Upper lobe of left lung (tissue), 6 donors: Measurements from ENCODE around the gene OTULIN. TPM values are rescaled to one million over a fixed set of nuclear protein-coding genes. Genes with fewer than 3 reads are reported as not detected.

Experiments used
- ATAC-seq, 2 donors: fragments of 200-7000 bp; cut with Tn5 transposase; one replicate each; pipeline ENCODE4 v1.9.1; 2022; ENCODE audit warnings: mild to moderate bottlenecking in 2 of 2, moderate library complexity in 2 of 2; ENCODE audit not compliant: low FRiP score in 2 of 2
- DNase-seq, 2 donors: peaks; one replicate each; pipeline ENCODE4 v3.0.0-alpha.2; 2019 to 2020
- H3K27ac ChIP-seq, 4 donors: fragments of 200-600 bp; sonication (generic); one replicate each; pipeline ENCODE4 v1.5.1; 2016 to 2019
- H3K27me3 ChIP-seq, 4 donors: fragments of 200-600 bp; sonication (generic); one replicate each; pipeline ENCODE4 v1.5.1; 2017 to 2019
- H3K36me3 ChIP-seq, 4 donors: fragments of 200-600 bp; sonication (generic); one replicate each; pipeline ENCODE4 v1.5.1; 2016 to 2019
- H3K4me1 ChIP-seq, 4 donors: fragments of 200-600 bp; sonication (generic); one replicate each; pipeline ENCODE4 v1.5.1; 2018 to 2019
- H3K4me3 ChIP-seq, 4 donors: fragments of 200-600 bp; sonication (generic); one replicate each; pipeline ENCODE4 v1.5.1; 2017 to 2019; ENCODE audit warnings: mild to moderate bottlenecking in 2 of 4, moderate library complexity in 1 of 4
- H3K9me3 ChIP-seq, 4 donors: fragments of 200-600 bp; sonication (generic); one replicate each; pipeline ENCODE4 v1.5.1; 2018 to 2019
- EP300 ChIP-seq, 4 donors: sonication (generic); formaldehyde crosslinking; IDR thresholded peaks; one replicate each; pipeline ENCODE4 v1.5.1; 2017; ENCODE audit warnings: antibody characterized with exemption in 4 of 4, control low read depth in 2 of 4
- POLR2A ChIP-seq, 4 donors: fragments of 450-650 bp; IDR thresholded peaks; one replicate each; pipeline ENCODE4 v1.5.1; 2016 to 2017; ENCODE audit warnings: antibody characterized with exemption in 4 of 4, mild to moderate bottlenecking in 2 of 4
- POLR2AphosphoS5 ChIP-seq, 2 donors: sonication (generic); formaldehyde crosslinking; IDR thresholded peaks; one replicate each; pipeline ENCODE4 v1.5.1; 2017; ENCODE audit warnings: antibody characterized with exemption in 2 of 2
- WGBS, 2 donors: methylation state at CpG; one replicate each; pipeline ENCODE4 v1.1.5; 2017 to 2018; 5-methylcytosine and 5-hydroxymethylcytosine counted together
- total RNA-seq, 6 donors: library from RNA; depleted of rRNA in 4 of 6; stranded (reverse); fragments of >200 nt in 4 of 6; gene quantifications; one replicate each; pipeline versions ENCODE4 v1.1.0 to v1.2.1, GENCODE V29; 2016 to 2021
- TF ChIP-seq, protein P1 (sequence below), 6 experiments: fragments of 450-650 bp in 4 of 6; fragments of 200-600 bp in 2 of 6; sonication (generic) in 2 of 6; IDR thresholded peaks; one replicate each; pipeline ENCODE4 v1.5.1; 2016 to 2019; ENCODE audit warnings: antibody characterized with exemption in 6 of 6
- donor health status: DM: no; HTN: no; CAD: no; lungs with moderate emphysema.
- donor health status: DM: no; HTN: yes; CAD: no; lungs with severe emphysema.

OTULIN gene
- total RNA-seq, 6 donors from 2014 or later: 31.0 to 81.1 (median 38.3) TPM

DNA sequence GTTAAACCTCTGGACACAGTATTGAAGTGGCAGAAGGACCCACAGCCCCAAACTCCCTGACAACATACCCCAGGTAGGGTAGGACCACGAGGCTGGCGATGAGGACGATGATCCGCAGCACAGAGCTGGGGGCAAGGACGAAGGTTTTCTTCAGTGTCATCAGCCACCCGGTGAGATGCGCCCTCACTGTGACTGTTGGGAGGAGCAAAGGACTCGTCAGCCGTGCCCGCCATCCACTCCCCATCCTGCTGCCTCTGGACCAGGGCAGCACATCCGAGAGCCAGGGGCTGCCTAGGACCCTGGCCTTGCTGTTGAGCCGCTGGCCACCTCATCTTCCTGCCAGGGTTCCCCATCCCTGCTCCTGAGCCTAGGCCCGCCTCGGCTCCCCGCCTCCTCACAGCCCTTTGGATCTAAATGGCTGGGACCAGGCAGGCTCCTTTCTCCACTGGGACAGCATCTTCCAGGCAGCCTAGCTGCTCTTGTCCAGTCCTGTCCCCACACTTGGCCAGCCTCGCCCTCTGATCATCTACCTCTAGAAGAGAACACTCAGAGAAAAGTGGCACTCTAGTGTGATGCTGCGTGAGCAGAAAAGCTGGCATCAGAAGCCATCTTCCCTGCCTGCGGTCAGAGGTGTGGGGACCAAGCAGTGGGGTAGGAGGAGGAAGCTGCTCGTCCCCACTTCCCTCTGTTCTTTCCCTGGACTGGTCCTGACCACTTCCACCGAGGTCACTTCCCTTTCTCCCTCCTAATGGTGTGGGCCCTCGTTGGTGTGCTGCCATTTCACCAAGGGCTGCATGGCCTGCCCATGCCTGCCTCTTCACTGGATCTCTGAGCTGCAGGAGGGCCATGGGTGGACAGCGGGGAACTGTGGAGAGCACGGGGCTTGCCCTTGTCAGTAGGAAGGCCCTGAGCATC lies 49.2 kb downstream of the OTULIN start:
- Histone ChIP-seq H3K4me3 (no peak overlapping the region), H3K9me3 (no peaks in the 10 kb centered on the region), H3K36me3 (peaks cover 11 to 81% (median 56%) of the 10 kb centered on the region in 4 donors), H3K27me3 (no peaks in the 10 kb centered on the region), H3K27ac (no peak overlapping the region), H3K4me1 (peaks cover 0 to 2% (median 0%) of the 10 kb centered on the region in 4 donors)
- DNase-seq (no peak), ATAC-seq (peak in 1 of 2 donors; percentile 46)
- WGBS, 2 donors: 86 to 94% methylated on average over 8 to 23 of the region's 23 CpGs
- no peak for TF ChIP-seq POLR2AphosphoS5 (IDR thresholded peaks at IDR 0.05)
- TF ChIP-seq POLR2A (IDR thresholded peaks at IDR 0.05): no peak
- TF ChIP-seq EP300 (IDR thresholded peaks at IDR 0.05): no peak
- TF ChIP-seq, protein P1, sequence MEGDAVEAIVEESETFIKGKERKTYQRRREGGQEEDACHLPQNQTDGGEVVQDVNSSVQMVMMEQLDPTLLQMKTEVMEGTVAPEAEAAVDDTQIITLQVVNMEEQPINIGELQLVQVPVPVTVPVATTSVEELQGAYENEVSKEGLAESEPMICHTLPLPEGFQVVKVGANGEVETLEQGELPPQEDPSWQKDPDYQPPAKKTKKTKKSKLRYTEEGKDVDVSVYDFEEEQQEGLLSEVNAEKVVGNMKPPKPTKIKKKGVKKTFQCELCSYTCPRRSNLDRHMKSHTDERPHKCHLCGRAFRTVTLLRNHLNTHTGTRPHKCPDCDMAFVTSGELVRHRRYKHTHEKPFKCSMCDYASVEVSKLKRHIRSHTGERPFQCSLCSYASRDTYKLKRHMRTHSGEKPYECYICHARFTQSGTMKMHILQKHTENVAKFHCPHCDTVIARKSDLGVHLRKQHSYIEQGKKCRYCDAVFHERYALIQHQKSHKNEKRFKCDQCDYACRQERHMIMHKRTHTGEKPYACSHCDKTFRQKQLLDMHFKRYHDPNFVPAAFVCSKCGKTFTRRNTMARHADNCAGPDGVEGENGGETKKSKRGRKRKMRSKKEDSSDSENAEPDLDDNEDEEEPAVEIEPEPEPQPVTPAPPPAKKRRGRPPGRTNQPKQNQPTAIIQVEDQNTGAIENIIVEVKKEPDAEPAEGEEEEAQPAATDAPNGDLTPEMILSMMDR (IDR thresholded peaks at IDR 0.05): no peak

DNA sequence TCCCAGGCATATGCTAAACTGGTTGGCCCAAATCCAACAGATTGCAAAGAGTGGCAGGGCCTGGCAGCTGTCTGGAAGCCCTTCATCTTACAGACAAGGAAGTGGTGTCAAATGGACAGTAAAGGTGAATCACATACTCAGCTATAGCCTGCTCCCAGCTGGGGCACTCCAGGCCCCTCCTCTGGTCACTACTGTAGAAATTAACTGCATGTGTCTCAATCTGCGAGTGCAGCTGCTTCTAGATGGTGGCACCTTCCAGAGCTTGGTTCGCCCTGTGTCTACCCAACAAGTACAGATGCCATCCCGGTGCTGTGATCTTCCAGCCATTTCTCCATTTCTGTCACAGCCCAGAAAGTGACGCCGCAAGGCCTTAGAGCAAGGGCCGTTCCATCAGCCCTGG lies 50.2 kb downstream of the OTULIN start:
- ATAC-seq (no peak), DNase-seq (no peak)
- 95 to 99% methylated on average over 5 to 6 of the region's 6 CpGs for WGBS, 2 donors
- peaks cover 11 to 71% (median 50%) of the 10 kb centered on the region in 4 donors for H3K36me3 ChIP-seq
- H3K4me3 ChIP-seq: no peak overlapping the region
- H3K4me1 ChIP-seq: peaks cover 0 to 2% (median 0%) of the 10 kb centered on the region in 4 donors
- no peaks in the 10 kb centered on the region for H3K9me3 ChIP-seq
- no peak overlapping the region for H3K27ac ChIP-seq
- H3K27me3 ChIP-seq: no peaks in the 10 kb centered on the region
- TF ChIP-seq POLR2AphosphoS5 (IDR thresholded peaks at IDR 0.05) (no peak), EP300 (IDR thresholded peaks at IDR 0.05) (no peak), POLR2A (IDR thresholded peaks at IDR 0.05) (no peak)
- TF ChIP-seq, protein P1 (IDR thresholded peaks at IDR 0.05): no peak

DNA sequence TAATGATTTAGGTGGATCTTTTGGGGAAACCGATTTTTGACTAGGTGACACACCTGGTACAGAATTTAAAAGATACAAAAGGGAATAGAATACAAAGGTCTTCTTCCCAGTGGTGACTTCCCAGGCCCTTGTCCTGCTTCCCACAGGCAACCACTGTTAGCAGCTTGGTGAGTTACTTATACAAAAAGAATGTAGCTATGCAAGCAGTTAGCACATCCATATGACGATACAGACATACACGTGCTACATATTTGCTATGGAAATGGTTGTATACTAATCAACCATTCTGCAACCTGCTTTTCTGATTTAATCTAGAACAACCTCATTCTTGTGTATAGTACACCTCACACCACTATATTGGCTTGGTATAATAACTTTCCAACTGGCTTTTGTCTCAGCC lies 51.0 kb downstream of the OTULIN start:
- TF ChIP-seq POLR2AphosphoS5 (IDR thresholded peaks at IDR 0.05) (no peak), EP300 (IDR thresholded peaks at IDR 0.05) (no peak), POLR2A (IDR thresholded peaks at IDR 0.05) (no peak)
- TF ChIP-seq, protein P1 (IDR thresholded peaks at IDR 0.05): no peak
- Histone ChIP-seq H3K4me1 (peaks cover 0 to 2% (median 0%) of the 10 kb centered on the region in 4 donors), H3K36me3 (peaks cover 11 to 64% (median 45%) of the 10 kb centered on the region in 4 donors), H3K4me3 (no peak overlapping the region), H3K27ac (no peak overlapping the region), H3K9me3 (no peaks in the 10 kb centered on the region), H3K27me3 (no peaks in the 10 kb centered on the region)
- ATAC-seq (no peak), DNase-seq (no peak)
- 90 to 95% methylated on average over 3 of the region's 3 CpGs for WGBS, 2 donors

DNA sequence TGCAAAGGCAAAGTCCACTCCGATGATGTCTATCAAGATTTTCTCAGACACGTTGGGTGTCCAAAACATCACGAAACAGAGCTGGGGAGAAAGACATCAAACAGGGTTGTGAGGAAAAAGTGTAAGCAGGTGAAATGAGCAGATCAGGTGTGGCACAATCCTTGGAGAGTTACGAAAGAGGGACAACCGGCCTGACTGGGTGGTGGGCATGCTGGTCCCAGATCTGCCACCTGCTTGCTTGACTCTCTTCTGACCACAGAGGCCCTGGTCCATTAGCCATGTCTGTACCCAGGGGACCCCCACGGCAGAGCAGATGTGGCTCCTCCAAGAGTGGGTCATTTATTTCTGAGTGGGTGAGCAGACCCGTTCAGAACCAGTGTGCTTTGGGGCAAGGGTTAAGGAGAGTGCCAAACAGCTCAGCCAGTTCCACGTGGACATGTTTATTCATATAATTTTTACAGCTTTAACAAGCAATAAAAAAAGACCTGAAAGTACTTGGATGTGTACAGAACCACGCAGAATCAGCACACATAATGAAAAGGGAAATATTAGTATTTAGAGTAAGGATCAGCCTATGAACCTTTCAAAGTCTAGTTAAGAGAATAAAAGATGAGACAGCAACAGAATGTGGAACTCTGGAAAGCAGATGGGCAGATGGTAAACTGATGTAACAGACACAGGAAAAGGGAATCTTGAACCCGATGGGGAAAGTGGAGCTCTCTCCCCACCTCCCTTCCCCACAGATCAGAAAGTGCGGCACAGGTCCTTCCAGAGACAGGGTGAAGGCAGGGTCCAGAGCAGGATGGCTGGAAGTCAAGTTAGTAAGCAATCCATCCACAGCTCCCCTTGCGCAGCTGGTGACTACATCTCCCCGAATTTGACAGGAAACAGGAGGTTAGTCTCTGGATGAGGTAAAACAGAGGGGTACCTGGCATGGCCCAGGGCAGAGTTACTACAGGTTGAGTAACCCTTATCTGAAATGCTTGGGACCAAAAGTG lies 52.5 kb downstream of the OTULIN start:
- H3K27me3 ChIP-seq: no peaks in the 10 kb centered on the region
- no peak for ATAC-seq
- H3K9me3 ChIP-seq: no peaks in the 10 kb centered on the region
- 89% methylated on average over 13 of the region's 13 CpGs for WGBS, 2 donors
- H3K4me3 ChIP-seq: no peak overlapping the region
- peaks cover 3 to 48% (median 31%) of the 10 kb centered on the region in 4 donors for H3K36me3 ChIP-seq
- H3K27ac ChIP-seq: no peak overlapping the region
- peaks cover 0 to 2% (median 0%) of the 10 kb centered on the region in 4 donors for H3K4me1 ChIP-seq
- DNase-seq: no peak
- TF ChIP-seq EP300 (IDR thresholded peaks at IDR 0.05) (no peak), POLR2AphosphoS5 (IDR thresholded peaks at IDR 0.05) (no peak), POLR2A (IDR thresholded peaks at IDR 0.05) (no peak)
- TF ChIP-seq, protein P1 (IDR thresholded peaks at IDR 0.05): no peak
